ENCODE measurements around the gene NPAS3.

The NPAS3 gene

DNA sequence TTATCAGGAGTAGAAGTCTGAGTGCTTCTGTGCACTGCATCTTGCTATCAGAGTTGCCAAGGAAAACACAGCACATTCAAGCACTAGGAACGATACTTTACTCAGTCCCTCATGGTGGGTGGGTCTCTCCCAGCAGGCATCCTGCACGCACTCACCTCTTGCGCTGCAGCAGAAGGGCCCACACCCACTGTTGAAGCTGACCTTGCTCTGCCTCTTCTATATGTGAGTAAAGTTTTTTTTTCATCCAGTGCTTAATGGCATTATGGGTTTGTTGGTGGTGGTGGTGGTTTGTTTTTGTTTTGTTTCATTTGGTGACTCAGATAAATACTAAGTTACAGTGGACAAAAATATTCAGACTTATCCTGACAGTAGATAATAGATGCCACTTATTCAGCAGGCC, 663.7 kb downstream of the NPAS3 start:
- DNase-seq = no peak

DNA sequence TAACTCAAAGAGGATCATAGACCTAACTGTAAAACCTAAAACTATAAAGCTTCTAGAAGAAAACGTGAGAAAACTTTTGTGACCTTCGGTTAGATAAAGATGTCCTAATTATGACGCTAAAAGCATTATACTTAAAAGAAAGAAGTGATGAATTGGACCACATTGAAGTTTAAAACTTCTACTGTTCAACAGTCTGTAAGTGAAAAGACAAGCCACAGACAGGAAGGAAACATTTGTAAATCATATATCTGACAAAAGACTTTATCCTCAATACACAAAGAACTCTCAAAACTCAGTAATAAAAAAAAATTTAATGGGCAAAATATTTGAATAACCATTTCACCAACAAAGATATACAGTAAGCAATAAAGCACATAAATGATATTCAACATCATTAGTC, 667.9 kb downstream of the NPAS3 start:
- no peak for DNase-seq

DNA sequence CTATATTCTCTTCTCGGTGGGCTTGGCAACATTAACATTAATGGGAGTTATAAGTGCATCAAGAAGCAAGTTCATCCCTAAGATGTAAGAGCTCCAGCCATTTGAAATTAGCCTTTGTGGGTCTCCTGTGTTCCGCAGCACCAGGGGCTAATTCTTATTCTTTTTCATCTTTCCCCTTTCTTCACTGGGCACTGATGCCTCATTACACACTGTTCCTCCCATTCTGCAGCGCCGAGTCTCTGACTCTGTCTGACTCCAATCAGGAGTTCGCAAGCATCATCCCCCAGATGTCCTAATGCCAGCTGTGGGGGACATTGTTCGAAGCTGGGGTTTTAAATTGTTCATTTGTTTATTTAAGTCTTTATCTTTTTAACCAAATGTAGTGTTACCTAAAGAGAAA, 670.9 kb downstream of the NPAS3 start:
- DNase-seq = no peak

- DNase-seq = no peak
Observed at GRCh38 chr14:33610121-33610520, 671.4 kb downstream of the NPAS3 start.

DNA sequence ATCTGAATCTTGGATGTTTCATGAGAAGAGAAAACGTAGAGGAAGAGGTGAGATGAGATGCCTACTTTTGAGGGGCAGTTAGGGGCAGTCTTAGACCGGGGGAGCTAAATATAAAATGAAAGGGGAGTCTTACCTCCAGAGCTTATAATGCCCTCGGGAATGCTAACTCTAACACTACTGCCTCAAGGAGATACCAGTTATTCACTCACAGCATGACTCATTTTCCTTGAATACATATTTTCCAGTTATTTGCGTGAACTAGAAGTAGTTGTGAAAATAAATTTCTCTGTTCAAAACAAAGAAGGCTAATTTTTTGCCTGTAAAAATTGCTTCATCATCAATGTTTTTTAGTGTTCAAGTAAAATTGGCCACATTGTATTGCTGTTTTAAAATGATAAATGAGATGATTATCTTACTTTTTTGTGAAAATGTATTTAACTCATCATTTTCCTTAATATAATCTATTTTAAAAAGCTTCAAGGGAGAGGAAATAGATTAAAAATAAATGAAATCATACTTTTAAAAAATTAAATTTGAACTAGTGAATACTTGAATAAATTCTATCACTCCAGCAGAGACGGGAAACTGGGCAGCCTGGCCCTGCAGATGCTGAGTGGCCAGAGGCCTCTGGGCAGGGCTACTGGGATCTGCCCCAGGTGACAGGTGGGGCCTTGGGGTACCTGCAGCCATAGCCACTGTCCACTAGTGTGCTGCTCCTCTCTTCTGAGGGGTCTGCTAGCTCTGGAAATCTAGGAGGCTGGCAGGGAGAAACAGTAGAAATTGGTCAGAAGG, 672.9 kb downstream of the NPAS3 start:
- no peak for DNase-seq

- DNase-seq = no peak
Observed at GRCh38 chr14:33612197-33612505, 673.5 kb downstream of the NPAS3 start.

GRCh38 chr14:33617154-33617553, 678.5 kb downstream of the NPAS3 start:
- no peak for DNase-seq

DNA sequence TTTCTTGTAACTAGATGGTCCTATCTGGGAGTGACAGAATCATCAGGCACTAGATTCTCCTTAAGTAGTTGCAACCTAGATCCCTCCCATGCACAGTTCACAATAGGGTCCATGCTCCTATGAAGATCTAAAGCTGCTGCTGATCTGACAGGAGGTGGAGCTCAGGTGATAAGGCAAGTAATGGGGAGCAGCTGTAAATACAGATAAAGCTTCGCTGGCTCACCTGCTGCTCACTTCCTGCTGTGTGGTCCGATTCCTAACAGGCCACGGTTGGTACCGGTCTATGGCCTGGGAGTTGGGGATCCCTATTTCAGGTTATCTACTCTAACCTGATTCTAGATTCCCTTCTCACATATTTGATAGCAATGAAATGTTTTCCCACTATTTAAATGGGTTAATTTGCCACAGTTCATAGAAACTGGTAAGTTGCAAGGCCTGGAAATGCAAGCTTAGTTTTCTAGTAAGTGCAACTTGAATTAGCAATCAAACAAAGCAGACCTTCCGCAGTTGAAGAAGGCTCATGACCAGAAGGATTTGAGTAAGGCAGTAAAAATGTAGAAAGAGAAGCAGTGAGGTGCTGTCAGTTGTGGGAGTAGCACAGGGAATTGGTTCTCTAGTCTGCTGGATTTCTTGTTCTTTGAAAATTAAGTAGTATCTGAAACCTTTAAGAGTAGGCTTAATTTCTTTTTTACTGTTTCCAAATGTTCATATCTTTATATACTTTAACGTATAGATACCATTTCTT, 679.9 kb downstream of the NPAS3 start:
- DNase-seq = no peak

- DNase-seq = no peak
Observed at GRCh38 chr14:33622496-33622895, 683.8 kb downstream of the NPAS3 start.

- DNase-seq = no peak
Observed at GRCh38 chr14:33629792-33630191, 691.1 kb downstream of the NPAS3 start.

DNA sequence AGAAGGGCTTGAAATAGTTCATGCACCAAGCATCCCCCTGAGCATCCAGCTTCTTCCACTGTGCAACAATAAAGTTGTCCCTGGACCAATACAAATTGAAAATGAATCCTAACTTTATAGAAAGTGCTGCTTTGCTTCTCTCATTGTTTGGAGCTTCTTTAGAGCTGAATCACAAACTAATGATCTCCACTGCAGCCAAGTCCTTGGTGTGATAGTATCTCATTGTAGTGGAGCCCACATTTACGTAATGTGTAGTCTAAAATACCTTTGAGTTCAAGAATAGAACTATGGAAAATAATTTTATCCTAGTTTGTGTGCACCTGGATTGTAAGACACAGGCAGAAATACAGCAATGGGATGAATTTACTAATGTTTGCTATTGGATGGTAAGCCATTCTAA, 692.3 kb downstream of the NPAS3 start:
- DNase-seq = no peak

GRCh38 chr14:33631441-33631840, 692.8 kb downstream of the NPAS3 start:
- no peak for DNase-seq

GRCh38 chr14:33634631-33635030, 696.0 kb downstream of the NPAS3 start:
- no peak for DNase-seq

- DNase-seq = no peak
Observed at GRCh38 chr14:33636716-33637115, 698.0 kb downstream of the NPAS3 start.

DNA sequence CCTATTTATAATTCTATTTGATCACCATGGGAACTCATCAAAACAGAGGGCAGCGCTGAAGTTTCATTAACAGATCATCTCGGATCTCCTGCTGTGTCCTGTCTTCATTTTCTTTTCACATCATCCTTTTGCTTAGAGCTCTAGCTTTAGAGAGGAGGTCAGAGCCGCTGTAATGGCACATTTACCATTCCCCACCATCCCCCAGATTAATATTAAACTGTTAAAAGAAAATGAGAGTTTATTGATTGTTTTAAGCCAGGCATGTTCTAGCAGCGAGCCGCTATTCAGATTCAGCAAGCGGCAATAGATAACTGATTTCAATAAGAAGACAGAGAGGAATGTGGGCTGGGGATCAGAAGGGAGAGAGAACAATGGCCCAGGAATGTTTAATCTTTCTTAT, 703.4 kb downstream of the NPAS3 start:
- no peak for DNase-seq

DNA sequence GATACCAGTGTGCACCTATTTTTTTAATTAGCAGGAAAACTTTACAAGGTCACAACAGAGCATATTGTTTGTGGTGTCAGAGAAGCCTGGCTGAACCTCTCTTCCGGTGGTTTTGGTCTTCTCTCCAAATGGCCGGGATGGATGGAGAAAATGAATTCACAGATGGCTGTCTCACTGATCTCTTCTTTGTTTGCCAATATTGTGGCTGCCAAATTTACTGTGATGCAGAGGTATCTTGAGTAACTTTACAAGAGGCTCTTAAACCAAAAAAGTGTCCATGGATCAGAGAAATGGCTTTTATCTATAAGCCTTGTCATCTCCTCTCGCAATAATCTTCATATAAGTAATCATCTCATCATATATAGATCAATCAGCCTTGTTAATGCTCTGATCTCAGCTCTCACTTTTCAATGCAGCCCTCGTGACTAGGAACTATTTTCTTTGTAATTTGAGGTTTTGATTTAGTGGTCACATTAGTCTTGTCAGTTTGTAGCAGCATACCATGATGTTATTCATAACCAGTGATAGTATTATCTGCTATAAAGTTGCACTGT, 704.1 kb downstream of the NPAS3 start:
- no peak for DNase-seq

DNA sequence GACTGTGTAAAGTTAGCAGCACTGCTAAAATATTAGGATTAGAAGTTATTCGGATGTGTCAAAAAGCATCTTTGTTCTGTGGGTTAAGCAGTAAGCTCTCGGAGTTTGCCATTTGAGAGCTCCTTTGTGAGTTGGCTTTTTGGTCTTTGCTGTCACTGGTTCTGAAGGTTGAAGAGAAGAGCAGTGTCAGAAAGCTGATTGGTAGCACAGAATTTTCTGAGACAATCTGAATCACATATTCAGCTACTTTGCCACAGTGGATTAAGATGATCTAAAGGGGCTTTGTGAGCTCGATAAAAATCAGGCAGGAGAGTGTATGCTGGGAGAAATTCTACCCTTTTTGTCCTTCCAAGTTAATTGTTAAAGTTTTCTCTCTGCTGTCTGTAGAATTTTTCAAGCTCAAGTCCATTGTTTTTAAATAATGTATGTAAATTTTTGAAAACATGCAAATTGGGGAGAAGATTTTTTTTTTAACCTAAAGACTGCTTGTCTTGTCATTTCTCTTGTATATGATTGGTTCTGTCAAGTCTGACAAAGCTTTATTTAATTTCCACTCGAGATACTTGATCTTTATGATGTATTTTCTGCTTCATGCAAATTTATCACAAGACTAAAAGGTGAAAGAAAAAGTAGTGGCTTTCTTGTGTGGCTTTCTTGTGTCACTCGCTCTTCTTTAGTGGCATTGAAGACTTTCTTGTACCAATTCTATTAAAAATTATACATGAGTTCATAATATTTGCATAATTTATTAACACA, 704.9 kb downstream of the NPAS3 start:
- no peak for DNase-seq

DNA sequence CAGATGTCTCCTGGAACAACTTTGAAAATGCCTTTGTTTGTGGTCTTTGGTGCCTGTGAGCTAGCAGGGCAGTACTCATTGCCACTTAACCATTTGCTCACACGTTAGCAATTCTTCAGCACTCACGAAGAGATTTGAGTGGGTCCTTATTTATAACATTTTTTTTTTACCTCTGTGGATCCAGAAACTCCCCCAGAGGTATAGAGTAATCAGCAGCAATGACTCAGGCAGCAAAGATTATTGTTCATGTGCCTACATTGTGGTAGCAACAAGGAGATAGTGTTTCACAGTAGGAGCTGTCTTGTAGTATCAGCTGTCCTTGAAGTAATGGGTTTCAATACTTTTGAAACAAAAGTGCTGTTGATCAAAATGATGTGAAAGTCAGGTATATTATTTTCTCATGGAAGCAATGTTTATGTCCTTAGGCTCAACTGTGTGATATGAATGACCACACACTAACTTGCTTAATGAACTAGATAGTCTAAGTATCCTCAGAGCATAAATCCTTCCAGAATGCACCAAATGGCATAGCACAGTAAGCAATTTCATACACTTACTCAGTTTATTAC, 708.1 kb downstream of the NPAS3 start:
- DNase-seq = no peak

DNA sequence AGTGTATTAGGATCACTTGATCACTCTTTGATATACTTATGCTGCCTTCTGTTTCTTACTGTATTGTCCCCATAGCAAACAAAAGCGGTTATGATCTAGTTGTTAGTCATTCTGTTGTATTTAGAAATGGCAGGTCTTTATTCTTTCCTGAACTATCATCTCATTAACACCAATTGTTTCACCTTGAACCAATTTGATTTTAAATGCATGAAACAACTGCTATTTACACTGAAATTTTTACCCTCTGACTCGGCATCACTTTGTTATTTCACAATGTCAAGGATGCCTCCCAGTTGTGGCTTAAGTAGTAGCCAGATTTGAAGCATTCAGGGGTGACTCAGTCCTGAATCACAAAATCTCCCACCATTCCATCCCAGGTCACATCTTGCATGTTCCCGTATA, 708.7 kb downstream of the NPAS3 start:
- DNase-seq = no peak

- no peak for DNase-seq
Observed at GRCh38 chr14:33650430-33650829, 711.8 kb downstream of the NPAS3 start.

GRCh38 chr14:33652566-33653307, 714.1 kb downstream of the NPAS3 start:
- no peak for DNase-seq

DNA sequence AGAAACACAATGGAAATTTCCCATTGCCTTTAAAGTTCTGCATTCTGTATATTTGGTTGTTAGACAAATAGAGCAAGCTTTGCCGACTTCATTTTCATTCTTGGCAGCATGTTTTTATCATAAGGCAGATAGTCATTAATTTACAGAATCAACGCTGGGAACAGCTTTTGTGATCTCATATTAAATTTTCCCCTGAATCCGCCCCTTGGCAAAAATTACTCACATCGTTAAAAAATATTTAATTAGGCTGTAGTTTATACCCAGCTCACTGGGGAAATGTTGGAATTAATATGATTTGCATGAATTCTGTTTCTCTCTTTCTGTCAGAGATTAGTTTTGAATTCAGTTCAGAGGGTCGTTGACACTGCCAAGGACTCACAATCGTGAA, 714.6 kb downstream of the NPAS3 start:
- DNase-seq = no peak

GRCh38 chr14:33655421-33655820, 716.7 kb downstream of the NPAS3 start:
- DNase-seq = no peak
